ENCODE measurements around the gene CBLN4.

The CBLN4 gene
- total RNA-seq: 0 to 1.1 (median 0) reads per million in 17 experiments

DNA sequence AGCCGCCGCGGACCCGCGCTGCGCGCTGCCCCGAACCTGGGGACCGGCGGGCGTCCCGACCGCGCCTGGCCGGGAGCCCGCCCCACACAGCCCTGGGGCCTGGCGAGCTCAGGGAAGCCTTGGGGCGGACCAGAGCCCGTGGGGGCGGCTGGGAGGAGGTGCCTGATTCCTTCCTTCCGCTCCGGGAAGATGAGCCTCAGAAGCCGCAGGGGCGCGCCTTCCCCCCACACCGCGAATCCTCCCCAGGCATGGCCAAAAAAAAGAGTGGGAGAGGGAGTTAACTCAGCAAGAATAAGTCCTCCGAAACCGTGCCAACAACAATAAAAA lies at the start of gene CBLN4:
Gene CBLN4, minus strand, starts transcription at position 131 of the 327 bp plus-strand sequence. CDS start 1,348 bp downstream, outside the sequence.
- no peak for DNase-seq

- no peak for DNase-seq
Measured at GRCh38 chr20:56043227-56043626, 37.9 kb upstream of the CBLN4 start.

DNA sequence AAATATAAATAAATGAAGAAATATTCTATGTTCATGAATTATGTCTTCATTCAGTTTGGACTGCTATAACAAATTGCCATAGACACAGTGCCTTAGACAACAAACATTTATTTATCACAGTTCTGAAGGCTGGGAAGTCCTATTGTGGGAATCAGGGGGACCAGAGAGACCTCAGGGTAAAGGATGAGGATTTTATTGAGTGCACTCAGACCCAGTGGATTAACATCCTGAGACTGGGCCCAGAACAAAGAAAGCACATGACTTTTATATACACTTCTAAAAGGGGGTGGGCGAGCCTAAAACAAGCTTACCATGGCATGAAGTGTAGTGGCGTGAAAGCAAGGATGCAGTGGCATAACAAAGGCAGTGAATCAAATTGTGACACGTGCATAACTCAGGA lies 26.9 kb upstream of the CBLN4 start:
- no peak for DNase-seq

DNA sequence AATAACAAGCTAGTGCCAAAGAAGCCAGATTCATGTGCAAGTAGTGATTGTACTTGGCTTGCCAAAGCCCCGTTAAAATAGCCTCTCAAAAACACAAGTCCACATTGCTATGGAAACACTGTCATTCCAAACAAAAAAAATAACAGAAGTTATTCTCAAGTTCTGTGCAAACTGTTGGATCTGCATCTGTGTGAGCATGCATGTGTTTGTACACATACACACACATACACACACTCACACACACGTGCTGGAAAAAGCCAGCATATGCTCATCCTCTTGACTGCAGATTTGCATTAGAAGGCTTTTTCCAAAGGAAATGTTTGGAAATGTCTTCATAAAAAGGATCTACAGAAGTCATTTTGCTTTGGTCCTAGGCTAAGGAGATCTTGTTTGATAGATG lies 13.4 kb upstream of the CBLN4 start:
- DNase-seq: no peak

- no peak for DNase-seq
Measured at GRCh38 chr20:56018194-56018593, 12.9 kb upstream of the CBLN4 start.

DNA sequence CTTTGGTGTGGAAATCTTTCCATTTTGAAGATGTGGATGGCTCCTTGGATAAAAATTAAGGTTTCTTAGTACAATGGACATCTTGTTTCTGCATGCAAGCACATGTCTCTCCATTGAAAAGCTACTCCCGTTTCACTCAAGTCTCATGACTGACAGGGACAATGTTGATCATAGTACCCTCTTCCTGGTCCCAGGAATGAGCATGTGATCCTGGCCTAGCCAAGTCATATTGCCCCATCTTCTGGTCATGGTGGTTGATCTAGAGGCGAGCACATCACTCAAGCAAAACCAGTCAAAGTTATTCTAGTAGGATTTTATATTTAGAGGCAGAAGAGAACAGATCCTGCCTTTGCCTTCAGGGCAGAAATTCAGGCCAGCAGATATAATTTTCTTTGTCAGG lies 12.2 kb upstream of the CBLN4 start:
- no peak for DNase-seq

DNA sequence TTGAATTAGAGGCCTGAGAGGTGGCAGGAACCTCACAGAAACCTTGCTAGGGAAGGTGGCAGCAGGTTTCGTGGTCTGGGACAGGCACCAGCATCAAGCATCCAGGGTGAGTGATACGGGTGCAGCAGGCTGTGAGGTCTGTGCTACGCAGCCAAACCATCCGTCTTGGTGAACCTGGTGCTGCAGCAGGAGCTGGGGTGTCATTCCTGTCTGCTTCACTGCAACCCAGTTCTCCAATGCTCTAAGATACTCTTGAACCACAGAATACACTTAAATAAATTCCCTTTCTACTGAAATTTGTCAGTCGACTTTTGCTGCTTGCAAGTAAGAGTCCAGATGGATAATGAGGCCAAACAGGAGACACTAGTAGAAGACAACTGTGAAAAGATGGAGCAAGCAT lies 9.7 kb upstream of the CBLN4 start:
- DNase-seq: no peak

DNA sequence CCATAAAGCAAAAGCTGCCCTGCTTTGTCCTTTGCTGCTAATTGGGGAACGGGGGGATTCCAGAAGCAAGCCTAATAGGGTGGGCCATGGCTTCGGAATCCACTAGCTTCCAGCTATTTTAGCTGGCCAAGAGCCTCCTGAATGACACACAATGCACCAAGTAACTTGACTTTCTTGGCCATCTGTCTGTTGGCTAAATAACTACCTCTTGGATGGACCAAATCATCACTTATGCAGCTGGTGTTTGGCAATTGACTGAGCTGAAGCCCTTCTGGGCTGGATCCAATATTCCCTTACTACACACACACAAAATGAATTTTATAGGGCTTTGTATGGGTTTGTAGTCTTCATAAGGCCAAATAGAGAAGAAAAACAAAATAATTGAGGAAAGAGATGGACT lies 8.8 kb upstream of the CBLN4 start:
- no peak for DNase-seq

GRCh38 chr20:56004611-56005388 lies 519 bp downstream of the CBLN4 start:
- DNase-seq: no peak

GRCh38 chr20:56004007-56004406 lies 1.3 kb downstream of the CBLN4 start:
- no peak for DNase-seq

DNA sequence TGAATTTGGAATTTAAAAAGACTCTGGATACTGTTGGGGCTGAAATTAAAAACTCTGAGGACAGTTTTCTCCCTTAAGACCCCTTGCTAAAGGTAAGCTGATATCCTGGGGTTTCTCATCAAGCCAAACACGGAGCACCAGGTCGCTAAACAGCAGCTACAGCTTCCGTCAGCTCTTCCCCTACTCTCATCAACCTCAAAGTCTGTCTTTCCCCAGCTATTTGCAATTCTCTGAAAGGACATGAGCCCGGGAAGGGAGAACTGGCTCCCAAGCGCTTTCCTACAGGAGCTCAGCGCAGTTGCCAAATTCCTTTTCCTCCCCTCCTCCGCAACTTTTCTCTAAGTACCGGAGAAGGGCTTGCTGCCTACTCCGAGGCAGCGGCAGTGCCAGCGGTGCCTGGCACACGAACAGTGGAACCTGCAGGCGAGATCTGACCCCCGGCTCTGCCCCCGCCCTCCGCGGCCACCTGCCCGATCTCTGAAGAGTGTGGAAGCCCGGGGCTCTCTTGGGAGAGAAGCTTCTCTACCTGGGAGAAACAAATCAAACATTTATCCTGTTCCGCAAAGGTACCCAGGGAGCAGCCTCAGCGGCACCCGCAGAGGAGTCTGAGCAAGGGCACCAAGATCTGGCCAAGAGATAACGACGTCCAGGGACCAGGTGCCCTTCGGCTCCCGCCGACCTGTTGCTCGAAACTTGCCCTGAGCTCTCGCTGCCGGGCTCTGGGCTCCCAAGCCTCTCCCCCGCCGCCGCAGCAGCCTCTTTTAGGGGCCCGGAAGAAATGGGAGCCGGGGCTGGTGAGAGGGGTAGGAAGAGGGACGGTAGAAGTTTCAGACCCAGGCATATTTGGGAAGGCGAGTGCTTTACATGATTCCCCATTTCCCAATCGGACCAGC lies 2.2 kb downstream of the CBLN4 start:
- no peak for DNase-seq

GRCh38 chr20:56001890-56002289 lies 3.4 kb downstream of the CBLN4 start:
- DNase-seq: no peak

DNA sequence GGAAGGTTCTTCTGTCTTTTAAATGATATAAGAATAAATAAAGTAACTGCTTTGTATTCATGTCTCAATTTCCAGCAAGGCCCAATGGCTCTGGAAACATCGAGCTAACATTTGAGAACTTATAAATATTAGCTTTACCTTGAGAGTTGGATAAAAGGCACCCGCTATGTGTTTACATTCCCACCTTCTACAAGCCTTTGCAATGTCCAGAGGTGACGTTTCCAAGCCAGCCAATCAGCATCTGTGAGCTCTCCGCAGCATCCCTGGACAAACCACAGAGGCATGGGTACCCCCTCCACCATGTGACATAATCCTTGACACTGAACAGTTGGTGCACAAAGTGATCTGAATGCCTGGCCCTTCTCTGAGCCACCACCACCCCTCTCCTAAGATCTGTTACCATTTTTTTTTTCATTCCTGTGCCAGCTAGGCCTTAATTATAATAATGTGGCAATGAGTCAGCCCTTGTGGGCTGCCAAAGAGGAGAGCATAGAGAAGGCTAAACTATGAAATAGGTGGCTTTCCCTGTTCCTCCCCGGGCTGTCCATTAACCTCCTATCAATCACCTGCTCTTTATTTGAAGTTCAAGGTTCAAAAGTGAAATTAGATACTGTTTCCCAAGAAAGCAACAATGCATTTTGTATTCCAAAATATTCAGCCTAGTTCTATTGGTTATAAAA lies 4.1 kb downstream of the CBLN4 start:
- DNase-seq: no peak

DNA sequence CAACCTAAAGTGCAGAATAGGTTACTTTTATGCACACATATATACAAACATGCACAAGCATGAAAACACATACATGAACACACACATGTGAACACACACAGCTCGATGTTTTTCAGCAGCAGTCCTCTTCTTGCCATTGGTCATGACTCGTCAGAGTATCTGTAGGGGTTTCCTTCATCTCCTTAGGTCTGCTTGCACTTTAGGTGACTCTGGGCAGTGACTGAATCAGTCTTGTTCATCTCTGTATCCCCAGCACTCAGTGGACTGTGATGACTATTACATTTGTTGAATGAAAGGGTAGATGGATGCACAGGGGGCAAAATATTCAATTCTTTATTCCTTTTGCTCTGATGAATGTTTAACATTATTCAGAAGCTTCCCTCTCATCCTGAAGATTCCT lies 26.8 kb downstream of the CBLN4 start:
- no peak for DNase-seq

DNA sequence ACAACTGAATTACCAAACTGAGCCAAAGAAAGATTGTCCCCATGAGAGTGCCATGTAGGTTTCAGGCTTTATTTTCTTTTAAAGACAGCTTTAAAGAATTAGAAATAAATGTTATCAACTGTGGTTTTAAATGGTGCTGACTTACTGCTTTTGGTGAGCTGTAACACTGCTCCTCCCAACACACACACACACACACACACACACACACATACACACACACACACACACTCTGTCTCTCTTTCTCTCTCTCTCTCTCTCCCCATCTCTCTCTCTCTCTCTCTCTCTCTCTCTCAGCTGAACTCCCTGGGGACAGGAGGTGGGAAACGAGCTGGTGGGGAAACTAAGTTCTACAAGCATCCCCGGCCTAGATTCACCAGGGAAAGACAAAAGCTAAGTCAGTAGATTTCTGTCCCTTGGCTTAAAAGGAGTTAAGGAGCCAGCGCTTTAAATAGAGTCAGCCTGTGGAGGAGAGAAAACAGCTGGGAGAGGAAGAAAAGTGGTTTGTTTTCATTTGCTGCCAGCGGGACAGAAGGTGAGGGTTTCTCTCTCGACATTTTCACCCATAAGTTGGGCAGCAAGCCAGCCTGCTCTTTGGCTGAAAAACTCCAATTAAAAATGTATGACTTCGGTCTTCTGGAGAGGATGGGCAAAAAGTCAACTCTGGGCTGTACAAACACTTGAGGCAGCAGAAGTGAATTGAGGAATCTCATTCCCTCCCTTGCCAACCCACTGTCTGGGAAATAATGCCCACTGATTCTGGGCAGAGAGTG lies 27.4 kb downstream of the CBLN4 start:
- DNase-seq: no peak

DNA sequence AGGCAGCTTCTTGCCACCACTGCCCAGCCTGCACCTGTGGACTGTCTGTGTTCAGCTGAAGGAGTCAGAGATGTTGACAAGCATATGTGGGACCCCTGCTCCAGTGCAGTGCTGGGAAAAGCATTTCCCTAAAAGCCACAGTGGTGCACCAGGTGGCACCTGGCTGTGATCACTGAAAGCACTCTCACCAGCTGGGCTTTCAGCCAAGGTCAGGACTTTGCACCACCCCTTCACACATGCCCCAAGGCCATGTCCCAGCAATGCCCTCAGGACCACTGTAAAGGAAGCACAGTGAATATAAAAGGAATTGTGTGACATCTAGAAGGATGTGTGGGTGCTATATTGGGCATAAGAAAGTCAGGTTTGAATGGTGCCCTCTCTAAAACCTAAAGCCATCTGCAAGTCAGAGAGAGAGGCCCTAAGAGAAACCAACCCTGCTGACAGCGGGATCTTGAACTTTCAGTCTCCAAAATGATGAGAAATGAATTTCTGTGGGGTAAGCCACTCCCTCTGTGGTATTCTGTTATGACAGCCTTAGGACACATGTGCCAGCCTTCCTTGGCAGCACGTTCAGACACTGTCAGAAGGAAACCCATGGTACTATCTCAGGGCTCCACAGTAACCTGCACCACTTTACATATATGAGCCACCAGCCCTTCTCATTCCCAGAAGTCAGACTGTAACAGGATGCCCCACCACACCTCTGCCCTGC lies 30.7 kb downstream of the CBLN4 start:
- DNase-seq: no peak

DNA sequence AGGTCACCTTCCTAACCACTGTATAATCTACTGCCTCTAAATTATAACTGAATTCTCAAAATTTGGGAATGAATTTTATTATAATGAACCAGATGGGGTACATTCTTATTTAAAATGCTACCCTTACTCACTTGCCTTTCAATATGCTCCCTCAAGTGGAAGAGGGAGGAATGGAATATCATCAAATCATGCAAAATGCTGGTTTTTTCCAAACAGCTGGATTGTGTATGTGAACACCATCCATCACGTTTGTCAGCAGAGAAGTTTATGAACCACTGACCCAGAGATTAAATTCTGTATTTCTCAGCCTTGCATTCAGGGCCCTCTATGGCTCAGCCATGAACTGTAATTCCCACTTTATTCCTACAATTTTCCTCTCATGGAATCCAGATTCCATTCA lies 40.5 kb downstream of the CBLN4 start:
- DNase-seq: no peak

- DNase-seq: no peak
Measured at GRCh38 chr20:55961376-55962330, 43.7 kb downstream of the CBLN4 start.

GRCh38 chr20:55953201-55953600 lies 52.1 kb downstream of the CBLN4 start:
- no peak for DNase-seq

- DNase-seq: no peak
Measured at GRCh38 chr20:55947701-55948100, 57.6 kb downstream of the CBLN4 start.

Data from suppressor macrophage (primary cell).